ENCODE results near the gene CKAP5.

CKAP5 gene

GRCh38 chr11:46695345-46696211 lies 150.5 kb downstream of the CKAP5 start:
- DNase-seq = no peak

GRCh38 chr11:46694607-46695006 lies 151.5 kb downstream of the CKAP5 start:
- no peak for DNase-seq

GRCh38 chr11:46694072-46694471 lies 152.0 kb downstream of the CKAP5 start:
- no peak for DNase-seq

GRCh38 chr11:46693597-46694012 lies 152.5 kb downstream of the CKAP5 start:
- DNase-seq = no peak
